ENCODE data around the gene PCLO.
"Not testable (repeated sequence)": the region's sequence is repeated elsewhere in the genome, so short reads cannot be mapped to it uniquely, and the experiment has no call there.

Gene PCLO

DNA sequence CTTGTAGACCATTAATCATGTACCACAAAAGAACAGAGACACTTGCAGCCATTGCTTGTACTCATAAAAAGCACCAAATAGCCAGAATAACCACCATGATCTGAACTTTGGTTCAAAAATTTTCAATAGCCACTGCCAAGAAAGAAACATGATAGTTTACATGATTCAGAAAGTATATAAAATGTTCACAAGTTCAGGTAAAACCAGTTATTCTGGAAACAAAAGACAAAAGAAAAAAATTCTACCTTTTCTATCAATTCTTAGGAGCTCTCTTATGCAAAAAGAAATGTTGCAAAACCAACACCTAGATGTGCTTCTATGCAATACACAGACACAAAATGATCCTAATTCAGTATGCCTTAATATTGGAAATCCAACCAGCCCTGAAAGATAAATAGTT lies 108.7 kb downstream of the PCLO start:
- DNase-seq (ENCODE audit: low spot score), result no peak

DNA sequence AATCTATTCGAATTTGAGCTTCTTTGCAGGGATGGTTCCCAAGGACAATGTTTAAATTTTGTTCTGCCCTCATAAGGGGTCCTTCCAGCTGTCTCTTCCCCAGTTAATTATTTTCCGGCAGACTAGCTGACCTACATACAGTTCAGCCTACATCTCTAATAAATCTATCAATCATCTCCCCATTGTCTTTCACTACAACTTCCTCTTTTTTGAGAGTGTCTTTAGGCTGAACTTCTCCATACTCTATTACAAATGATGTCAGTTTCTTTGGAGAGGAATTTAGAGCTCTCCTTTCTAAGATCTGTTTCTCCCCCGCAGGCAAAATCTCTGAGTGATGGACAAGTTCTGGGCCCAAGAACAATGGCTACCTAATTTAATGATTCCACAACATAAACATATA lies 122.2 kb downstream of the PCLO start:
- DNase-seq (ENCODE audit: low spot score), result no peak

DNA sequence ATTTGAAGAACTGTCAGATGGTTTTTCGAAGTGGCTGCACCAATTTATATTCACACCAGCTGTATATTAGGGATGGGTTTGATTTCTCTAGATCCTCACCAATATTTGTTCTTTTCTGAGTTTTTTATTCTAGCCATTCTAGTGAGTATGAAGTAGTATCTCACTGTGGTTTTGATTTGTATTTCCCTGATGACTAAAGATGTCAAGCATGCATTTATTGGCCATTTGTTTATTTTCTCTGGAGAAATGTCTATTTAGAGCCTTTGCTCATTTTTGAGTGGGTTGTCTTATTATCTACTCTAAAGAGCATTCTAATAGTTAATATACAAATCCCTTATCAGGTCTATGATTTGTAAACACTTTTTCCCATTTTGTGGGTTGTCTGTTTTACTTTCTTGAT lies 123.9 kb downstream of the PCLO start:
- no peak for DNase-seq (ENCODE audit: low spot score)

DNA sequence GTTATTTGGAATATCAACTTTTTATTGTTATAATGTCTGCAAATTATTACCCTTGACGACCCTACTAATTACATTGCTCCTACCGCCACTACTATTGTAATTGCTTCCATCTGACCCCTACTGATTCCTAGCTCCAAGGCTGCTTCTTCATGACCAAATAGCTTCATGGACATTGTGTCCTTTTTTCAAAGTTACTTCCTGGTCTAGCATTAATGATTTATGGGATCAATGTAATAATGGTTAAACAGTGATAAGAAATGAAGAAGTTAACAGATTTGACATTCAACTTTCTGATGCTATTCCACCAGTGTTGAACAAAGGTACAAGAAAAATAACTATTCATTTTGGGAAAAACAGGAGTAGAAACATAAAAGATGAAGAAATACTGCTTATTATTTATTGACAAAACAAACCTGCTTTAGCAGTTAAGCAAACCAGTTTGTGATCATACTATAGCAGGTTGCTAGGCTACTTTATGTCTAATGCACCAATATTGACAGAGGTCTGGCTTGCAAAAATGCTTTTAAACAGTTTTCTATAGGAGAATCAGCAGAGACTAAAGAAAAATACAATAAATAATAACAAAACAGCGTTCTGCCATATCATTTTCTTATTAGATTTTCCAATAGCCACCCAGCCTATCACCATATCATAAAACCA lies 125.8 kb downstream of the PCLO start:
- no peak for DNase-seq (ENCODE audit: low spot score)

DNA sequence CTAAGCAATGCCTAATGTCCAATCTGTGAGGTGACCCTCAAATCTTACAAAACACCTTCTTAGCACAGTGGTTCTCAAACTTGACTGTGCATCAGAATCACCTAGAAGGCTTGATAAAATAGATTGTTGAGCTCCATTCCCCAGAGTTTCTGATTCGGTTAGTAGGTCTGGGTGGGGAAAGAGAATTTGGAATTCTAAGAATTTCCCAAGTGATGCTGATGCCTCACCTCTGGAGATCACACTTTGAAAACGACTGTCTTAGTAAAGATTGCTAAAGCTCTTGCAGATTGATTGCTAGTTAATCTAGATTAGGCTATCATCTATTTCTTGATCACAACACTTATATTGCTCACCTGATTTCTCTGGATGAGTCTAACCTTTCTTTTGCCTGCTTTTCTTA lies 126.6 kb downstream of the PCLO start:
- no peak for DNase-seq (ENCODE audit: low spot score)

DNA sequence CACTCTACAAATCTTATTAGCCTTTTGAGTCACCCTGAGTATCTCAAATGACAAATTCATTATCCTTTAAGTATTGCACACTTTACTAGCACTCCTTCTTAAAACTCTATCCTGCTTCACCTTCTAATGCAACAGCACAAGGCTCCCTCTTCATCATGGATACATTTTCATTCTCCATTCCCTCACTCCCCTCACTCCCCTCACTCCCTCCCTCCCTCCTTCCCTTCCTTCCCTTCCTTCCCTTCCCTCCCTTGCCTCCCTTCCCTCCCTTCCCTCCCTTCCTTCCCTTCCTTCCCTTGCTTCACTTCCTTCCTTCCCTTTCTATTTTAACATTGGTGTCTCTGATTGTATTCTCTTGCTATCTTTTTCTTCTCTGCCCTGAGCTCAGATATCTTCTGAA lies 130.5 kb downstream of the PCLO start:
- no peak for DNase-seq (ENCODE audit: low spot score)

DNA sequence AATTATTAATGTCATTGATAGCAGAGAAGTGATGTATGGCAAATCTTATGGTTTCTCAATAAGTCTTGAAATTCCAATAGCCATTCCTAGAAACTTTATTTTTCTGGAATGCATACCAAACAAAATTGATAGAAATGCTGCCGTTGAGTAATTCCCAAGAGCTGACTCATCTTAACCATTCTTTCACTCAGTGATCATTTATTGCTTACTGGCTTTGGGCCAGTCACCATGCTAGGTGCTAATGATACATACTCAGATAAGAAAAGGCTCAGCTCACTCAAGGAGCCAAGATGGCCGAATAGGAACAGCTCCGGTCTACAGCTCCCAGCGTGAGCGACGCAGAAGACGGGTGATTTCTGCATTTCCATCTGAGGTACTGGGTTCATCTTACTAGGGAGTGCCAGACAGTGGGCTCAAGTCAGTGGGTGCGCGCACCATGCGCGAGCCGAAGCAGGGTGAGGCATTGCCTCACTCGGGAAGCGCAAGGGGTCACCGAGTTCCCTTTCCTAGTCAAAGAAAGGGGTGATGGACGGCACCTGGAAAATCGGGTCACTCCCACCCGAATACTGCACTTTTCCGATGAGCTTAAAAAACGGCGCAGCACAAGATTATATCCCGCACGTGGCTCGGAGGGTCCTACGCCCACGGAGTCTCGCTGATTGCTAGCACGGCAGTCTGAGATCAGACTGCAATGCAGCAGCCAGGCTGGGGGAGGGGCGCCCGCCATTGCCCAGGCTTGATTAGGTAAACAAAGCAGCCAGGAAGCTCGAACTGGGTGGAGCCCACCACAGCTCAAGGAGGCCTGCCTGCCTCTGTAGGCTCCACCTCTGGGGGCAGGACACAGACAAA lies 138.6 kb downstream of the PCLO start:
- not testable (repeated sequence) for DNase-seq (ENCODE audit: low spot score)

DNA sequence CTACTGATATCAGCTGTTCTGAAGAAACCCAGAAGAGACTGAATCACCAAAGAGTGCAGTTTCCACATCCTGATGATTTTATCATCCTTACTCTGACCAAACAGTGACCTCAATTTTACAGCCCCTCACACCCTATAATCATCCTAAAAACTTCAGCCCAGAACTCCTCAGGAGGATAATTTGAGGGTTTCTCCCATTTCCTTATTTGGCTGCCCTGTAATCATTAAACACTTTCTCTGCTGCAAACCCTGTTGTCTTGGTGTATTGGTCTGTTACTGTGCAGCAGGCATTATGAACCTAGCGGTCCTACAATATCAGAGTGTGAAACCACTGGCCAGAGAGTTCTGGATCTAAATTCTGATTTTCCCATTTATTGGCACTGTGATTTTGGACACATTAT lies 141.7 kb downstream of the PCLO start:
- no peak for DNase-seq (ENCODE audit: low spot score)

DNA sequence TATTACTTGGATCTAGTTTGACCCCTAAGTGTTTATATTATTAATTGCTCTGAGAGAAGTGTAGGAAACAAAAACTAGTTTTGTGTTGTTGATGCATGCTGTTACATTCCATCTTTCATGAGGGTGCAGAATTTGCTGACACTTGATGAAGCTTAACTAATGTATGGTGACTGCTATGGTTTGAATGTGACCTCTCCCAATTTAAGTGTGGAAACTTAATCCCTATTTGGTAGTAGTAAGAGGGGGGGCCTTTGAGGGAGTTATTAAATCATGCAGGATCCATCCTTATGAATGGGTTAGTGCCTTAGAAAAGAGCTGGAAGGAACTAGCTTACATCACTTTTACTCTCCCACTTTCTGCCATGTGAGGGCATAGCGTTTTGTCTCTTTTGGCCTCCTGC lies 142.5 kb downstream of the PCLO start:
- DNase-seq (ENCODE audit: low spot score), result no peak

DNA sequence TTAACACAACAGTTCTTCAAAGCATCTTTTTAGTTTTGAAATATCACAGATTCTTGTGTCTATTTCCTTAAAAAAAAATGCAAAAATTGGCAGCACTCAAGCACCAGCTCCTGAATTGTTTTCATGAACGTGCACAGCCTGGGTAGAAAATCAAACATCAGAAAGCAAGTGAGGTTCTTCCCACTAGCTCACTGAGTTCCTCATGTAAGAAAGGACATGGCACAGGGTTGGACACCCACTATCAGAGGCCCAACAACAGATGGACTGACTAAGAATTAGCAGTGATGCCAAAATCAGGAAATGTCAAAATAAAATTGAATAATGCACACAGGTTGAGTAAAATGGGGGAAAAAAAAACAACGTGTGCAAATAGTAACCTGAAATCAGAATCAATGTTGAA lies 146.8 kb downstream of the PCLO start:
- DNase-seq (ENCODE audit: low spot score), result no peak

DNA sequence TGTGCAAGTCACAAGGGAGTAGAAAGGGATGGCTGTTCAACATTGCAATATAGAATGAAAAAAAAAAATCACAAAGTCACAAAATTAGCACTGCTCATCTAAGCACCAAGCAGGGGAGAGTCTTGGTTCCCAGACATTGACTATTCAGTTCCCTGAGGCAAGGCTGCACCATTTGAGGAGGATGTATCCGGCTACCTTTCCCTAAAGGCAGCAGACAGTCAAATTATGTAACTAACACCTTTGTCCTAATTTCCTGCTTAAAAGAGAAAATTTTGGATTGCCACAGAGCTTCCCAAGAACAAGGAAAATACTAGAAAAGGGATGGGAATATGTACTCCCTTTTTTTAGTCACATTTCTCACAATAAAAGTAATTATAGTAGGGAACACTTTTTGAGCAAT lies 148.1 kb downstream of the PCLO start:
- no peak for DNase-seq (ENCODE audit: low spot score)

DNA sequence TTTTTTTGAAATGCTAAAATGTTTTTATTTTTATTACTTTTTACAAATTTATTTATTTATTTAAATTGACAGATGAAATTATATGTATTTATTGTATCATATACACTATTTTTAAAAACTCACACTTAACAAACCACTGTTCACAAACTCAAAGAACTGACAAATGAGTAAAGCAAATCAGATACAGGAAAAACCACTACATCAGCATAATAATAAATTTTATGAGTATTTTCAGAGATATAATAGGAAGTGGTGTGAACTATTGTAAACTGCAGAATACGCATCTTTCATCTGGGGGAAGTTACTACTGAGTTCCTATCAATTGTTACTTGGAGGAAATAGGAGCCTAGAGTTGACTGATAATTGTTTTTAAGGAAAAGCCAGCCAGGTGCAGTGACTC lies 150.7 kb downstream of the PCLO start:
- DNase-seq (ENCODE audit: low spot score), result no peak

DNA sequence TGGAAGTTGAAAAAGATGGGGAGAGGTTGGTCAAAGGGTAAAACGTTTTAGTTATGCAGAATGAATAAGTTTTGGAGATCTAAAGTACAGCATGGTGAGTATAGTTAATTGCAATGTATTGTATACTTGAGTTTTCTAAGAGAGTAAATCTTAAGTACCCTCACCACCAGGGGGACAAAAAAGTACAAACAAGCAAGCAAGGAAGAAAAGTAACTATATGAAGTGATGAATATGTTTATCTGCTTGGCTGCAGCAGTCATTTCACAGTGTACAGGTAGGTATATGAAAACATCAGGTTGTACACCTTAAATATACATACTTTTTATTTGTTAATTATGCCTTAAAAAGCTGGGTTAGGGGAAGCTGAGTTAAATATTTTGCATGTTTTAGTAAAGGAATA lies 157.3 kb downstream of the PCLO start:
- no peak for DNase-seq (ENCODE audit: low spot score)

DNA sequence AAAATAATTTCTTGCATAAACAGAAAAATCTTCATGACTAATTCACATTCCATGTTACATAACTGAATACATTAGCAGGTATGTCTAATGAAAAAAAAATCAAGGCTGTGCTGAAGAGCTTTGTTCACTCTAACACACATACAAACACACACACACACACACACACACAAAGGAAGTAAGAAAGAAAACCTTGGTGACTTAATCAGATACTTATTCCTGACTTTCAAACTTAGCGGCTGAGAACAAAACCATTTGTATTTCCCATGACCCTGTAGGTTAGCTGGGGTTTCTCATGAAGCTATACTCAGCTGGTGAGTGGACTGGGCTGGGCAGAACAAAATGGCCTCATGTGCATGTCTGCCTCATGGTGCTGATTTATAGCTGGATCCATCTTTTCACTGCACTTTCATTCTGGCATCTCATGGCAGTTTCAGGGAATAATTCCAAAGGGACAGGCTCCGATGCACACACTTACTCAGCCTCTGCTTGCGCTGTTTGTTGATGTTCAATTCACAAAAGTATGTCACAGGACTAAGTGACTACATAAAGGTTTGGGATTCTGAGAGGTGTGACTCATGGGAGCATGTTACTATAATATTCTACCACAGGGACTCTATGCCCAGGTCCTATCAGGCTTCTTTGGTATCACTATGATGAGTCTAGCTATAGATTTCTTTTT lies 161.2 kb downstream of the PCLO start:
- no peak for DNase-seq (ENCODE audit: low spot score)

DNA sequence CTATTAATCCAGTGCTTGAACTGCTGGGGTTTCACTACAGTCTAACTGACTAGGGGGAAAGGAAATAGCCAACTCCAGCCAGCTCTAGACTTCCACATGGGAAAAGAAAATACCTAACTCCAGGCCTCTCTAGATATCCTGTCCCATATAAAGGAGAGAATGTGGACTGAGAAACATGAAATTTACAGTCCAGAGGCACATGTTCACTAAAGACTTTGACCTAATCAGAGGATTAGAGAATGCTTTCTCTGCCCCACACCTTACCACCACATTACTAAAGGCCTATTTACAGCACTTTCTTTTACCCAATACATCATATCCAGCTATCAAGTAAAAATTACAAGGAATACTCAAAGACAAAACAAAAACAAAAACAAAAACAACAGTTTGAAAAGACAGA lies 164.2 kb downstream of the PCLO start:
- no peak for DNase-seq (ENCODE audit: low spot score)

DNA sequence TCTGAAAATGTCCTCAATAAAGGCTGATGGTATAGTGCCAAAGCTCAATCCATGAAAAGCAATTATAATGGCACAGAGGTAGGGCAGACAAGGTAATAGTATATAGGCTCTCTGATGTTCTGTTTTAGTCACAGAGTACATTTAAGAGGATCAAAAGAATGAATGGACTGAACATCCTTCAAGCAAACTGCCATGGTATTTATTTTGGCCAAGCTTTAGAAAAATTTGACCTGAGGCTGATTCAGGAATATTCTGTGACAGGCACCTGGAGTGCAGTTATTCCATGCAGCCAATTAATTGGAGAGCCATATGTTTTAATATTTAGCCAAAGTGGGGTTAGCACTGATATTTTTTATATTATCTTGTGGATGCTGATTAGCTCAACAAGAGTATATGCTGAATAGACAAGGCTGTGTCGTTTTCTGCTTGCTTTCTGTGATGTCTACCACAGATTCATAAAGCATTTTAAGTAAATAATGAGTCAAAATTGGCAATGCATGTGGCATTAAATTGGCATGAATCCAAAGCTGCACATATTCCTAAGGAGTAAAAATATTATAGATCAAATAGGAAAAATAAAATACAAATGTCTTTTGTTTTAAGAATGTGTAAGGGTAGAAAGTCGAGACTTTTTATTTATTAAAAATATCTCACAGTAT lies 177.4 kb downstream of the PCLO start:
- DNase-seq (ENCODE audit: low spot score), result no peak

DNA sequence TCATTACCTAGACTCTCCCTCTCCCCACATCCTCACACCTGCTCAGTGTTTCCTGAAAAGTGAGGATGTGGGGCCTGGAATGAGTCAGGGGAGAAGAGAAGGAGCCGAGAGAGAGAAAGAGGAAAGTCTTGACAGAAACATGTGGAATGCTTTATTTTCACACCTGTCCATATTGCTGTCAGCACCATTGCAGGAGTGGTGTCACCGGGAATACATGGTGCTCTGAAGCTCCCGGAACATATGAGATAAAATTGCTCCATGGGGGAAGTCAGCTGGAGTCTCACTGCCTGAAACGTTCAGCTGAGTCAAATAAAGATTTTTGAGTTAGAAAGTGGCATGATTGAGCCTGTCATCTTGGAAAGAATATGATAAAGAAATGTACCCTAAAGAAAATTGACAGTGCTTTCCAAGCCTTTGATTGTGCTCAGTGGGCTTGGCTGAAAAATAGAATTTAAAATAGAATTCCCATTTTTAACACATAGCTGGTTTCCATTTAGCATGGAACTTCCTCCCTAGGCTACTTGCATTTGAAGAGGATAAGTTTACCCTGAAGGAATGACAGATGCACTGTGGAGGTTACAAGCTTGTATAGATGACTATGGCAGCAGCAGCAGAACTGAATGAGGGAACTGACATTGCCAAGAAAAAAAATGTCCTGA lies 182.4 kb downstream of the PCLO start:
- no peak for DNase-seq (ENCODE audit: low spot score)

DNA sequence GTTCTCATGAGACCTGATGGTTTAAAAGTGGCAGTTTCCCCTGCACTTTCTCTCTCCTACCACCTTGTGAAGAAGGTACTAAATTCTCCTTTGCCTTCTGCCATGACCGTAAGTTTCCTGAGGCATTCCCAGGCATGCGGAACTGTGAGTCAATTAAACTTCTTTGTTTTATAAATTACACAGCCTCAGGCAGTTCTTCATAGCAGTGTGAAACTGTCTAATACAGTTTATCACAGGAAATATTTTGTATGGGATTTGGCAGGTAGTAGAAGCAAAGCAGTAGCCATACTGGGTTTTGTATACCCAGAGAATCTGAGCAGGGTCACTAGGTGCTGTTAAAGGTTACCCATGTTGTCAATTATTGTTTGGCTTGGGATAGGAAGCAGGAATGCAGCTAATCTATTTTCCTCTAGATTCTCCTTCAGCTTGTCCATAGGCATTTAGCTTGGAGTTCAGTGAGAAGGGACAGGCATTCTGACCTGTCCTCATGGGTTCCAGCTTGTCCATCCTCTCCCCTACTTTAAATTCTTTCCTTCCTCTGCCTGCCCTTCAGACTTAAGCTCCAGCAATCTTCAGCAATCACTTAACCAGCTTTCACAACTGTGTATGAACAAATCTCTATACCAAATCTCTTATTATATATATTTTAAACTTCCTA lies 186.7 kb downstream of the PCLO start:
- DNase-seq (ENCODE audit: low spot score), result no peak

DNA sequence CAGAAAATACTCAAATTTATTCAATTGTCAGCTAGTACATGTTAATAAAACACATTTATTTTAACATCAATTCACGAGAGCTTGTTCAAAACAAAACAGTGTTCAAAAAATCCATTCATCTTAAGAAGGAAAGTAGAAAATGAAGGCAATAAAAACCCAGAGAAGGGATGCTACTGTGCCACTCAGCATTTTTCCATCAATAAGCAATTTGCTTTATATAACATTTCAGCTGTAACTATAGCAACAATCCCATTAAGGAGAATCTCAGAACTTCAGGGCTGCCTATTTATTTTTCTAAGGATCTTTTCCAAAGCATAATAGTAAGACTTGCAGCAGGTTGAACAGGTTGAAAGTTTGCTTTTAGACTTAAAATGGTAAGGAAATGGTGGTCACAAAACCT lies 190.5 kb downstream of the PCLO start:
- no peak for DNase-seq (ENCODE audit: low spot score)

DNA sequence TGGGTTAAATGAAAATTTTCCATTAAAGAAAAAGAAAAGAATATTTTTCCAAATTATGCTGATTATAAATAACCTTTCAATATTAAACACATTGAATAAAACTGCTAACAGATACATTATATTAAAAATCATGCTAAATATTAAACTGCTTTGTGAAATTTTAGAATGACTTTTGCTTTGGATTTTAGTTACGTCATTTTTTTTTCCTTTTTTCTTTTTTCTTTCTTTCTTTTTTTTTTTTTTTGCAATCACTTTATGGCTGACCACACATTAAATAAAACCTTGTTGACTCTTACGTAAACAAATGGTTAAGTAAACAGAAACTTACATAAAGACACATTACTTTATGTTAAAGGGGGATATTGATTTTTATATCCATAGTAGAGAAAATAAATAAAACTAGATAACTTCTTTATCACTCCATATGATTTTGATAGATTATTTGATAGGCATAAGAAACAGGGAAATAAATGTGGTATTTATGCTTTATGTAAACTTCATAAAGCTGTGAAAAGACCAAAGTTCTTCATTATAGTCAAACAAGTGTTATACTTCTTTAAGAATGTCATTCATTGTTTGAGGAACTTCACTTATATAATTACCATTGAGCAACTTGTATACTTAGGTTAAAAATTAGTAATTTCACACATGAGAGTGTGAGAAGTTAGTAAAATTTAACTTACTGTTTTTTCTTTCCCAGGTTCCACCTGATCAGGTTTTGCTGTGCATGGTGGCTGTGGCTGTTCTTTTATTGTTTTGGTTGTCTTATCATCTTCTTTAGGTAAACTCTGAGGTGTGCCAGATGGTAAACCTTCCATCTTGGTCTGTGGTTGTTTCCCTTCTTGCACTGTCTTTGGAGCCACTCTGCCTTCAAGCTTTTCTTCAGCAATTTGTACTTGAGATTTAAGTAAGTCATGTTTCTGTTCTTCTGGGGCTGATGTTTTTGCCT lies 197.3 kb downstream of the PCLO start:
- DNase-seq (ENCODE audit: low spot score), result no peak

Data from CD4-positive, alpha-beta T cell treated with Interleukin-6 at 100 ng/mL for 8 hours (primary cell).